GM20000 (cell line): ENCODE data around the gene SNX32.

ENCODE experiments used
- DNase-seq: peaks from one replicate; pipeline ENCODE4 v3.0.0; 2012; ENCODE audit warnings: low spot score
- CTCF ChIP-seq: IDR thresholded peaks from 2 replicates; pipeline ENCODE4 v1.5.1; 2012; ENCODE audit warnings: mild to moderate bottlenecking, control low read depth; ENCODE audit errors: extremely low read depth, missing control alignments

SNX32 gene

DNA sequence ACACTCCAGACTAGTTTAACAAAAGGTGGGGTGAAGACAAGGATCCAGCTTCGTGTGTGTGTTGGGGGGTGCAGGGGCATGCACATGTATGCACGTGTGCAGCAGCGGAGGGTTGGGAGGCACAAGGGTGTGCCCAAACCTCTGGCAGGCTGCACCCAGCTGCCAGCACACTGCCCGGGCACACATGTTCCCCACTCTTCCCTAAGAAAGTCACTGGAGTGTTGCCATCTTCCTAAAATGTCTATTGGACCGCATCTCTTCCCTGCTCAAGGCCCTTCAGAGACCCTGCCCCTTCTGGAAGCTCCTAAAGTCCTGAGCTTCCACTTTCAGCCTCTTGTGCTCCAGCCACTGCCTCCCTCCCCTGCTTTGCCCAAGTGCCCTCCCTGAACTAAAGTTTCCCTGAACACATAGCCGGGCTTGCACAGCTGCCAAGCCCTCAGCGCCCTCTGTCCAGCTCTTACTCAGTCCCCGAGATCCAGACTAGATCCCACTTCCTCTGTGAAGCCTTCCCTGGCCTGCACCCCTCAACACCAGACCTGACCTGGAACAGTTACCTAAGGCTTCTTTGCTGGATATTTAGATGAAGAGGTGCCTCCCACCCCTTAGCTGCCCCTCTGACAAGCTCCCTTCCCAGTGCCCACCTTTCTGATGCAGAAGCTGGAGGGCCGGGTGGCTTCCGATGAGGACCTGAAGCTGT is 18.2 kb downstream of the SNX32 start:
- DNase-seq = no peak
- TF ChIP-seq CTCF = no peak

GRCh38 chr11:65852508-65853245 is 18.9 kb downstream of the SNX32 start:
- DNase-seq = no peak
- TF ChIP-seq CTCF = no peak

DNA sequence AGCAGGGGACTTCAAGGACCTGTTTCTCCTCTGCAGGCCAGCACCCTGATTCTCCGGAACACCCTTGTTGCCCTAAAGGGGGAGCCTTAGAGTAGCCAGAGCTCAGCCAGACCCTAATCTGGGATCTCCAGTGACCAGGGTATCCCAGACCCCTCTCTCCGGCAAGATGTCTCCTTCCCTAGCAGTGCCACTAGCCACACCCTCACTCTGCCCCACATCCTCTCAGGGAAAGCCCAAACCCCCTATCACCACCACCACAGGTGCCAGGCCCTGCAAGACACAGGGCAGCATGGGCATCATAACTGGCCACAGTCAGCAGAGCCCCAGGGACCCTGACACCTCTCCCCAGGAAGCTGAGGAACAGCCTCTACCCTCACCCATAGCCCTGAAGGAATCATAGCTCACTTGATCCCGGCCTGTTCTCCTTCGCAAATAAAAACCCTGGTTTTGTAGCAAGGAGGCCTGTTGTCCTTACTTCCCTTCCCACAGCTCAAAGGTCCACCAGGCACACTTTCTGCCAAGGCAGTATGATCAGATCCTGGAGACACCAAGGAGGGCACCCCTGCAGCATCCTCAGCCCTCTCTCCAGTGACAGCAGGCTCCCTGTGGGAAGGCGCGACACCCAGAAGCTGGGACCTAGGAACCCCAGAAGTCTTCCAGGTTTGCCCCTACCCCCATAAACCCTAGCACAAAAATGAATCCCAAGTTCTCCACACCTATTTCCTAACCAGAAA is 19.6 kb downstream of the SNX32 start:
- no peak for DNase-seq
- no peak for TF ChIP-seq CTCF

DNA sequence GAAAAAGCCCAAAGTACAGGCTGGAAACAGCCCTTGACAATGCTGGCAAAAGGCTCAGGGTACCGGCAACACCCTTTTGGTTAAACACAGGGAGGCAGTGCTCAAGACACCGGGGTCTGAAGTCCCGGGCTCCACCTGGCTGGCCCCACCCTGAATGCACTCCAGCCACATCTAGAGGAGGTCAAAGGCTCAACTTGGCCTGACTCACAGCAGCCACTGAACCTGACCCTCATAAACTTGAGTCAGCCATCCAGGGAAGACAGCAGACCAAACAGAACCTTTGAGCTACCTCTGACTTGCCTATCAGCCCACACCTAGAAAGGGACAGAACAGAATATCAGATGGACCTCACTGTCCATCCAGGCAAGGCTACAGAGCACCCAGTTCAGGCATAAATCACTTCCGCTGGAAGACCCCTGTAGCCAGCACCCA is 20.4 kb downstream of the SNX32 start:
- no peak for DNase-seq
- TF ChIP-seq CTCF = no peak

DNA sequence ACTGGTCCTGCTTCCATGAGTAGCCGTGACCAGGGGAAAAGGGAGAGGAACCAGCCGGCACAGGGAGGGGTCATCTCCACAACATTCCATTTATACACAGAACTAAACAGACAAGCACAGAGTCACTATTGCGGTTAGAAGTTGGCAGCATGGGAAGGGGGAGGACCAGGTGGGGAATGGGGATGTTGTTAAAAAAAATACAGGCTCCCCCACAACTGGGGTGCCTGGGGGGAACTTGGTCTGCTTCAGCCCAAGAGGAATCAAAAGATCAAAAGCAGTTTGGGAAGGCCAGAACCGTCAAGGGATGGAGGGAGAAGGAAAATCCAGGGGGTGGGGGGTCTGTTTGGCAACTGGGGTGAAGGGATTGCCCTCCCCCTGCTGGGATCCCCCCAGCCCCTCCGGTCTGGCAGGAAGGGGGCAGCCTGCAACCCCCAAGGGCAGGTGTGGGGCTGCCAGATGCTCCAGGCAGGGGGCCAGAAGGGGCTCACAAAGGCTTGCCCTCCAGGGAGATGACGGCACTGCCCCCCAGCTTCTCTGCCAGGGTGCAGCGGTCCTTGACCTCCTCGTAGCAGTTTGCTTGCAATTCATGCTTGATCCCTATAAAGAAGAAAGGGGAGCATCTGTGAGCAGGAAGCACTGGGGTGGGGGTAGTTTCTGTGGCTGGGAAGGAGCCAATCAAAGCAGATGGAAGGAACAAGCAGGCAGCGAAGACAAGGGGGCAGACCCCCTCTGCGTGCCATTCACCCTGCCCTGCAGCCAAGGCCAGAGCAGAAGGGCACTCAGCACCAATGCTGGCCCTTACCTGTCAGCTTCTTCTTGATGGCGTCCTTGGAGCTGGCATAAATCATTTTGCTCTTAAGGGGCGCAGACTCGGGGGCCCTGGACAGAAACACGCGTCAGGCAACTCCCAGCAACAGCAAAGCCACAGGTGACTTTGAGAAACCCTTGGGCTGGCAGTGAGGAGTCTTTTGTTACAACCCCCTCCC is 21.4 kb downstream of the SNX32 start:
- no peak for TF ChIP-seq CTCF
- DNase-seq = no peak

DNA sequence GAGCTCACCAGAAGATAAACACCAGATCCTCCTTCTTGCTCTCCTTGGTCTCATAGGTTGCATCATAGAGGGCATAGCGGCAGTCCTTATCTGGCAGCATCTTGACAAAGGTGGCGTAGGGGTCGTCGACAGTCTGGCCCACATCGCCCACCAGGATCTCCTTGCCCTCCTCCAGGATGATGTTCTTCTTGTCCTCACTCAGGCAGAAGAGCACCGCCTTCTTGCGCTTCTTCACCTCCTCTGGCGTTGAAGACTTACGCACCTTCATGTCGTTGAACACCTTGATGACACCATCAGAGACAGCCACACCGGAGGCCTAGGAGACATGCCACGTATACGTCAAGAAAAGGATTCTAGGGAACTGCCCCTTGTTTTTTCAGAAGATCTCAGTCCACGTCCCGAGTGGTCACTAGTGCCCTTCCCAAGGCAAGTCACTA is 22.2 kb downstream of the SNX32 start:
- no peak for TF ChIP-seq CTCF
- DNase-seq = no peak
